Measurements from ENCODE around the gene SEMA3F. TPM values are rescaled to one million over a fixed set of nuclear protein-coding genes. Genes with fewer than 3 reads are reported as not detected.

The SEMA3F gene
- total RNA-seq, result 10.4 and 13.7 TPM in 2 replicates

DNA sequence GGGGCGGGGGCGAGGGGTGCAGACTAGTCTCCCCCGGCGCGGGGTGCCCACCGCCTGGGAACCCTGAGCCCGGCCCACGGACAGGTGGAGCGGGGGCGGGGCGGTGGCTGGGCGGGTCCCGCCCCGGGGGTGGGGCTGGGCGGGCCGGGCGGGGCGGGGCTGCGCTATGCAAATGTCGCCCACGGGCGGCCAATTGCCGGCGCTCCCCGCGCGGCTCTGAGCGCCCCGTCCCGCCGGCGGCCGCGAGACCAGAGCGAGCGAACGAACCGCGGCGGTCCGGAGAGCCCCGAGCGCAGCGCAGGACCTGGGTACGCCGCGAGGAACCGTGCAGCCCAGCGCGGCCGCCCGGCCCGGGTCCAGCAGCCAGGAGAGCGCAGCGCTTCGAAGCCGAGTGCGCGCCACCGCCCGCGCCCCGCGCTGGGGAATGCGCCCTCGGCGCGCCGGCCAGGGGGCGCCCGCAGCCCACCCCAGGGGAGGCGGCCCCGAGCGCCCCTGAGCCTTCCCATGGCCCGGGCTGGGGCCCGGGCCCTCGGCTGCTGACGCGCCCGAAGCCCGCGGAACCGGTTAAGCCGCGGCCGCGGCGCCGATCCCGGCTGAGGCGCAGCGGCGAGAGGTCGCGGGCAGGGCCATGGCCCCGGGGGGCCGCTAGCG lies at the start of gene SEMA3F:
SEMA3F (plus strand) TSS at position 485 of the 651 bp plus-strand sequence. CDS start 4,299 bp downstream, outside the sequence.

DNA sequence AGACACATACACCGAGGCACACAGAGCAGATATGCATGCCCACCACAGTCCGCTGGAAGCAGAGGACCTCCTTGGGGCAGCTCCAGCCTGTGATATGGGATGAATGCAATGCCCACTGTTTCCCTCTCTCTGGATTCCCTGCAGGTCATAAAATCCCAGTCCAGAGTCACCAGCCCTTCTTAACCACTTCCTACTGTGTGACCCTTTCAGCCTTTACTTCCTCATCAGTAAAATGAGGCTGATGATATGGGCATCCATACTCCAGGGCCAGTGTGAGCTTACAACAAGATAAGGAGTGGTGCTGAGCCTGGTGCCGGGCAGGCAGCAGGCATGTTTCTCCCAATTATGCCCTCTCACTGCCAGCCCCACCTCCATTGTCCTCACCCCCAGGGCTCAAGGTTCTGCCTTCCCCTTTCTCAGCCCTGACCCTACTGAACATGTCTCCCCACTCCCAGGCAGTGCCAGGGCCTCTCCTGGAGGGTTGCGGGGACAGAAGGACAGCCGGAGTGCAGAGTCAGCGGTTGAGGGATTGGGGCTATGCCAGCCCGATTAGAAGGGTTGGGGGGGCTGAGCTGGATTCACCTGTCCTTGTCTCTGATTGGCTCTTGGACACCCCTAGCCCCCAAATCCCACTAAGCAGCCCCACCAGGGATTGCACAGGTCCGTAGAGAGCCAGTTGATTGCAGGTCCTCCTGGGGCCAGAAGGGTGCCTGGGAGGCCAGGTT lies 36.0 kb downstream of the SEMA3F start, which contains the start of gene GNAT1:
GNAT1 (plus strand) TSS at position 675 of the 725 bp plus-strand sequence. CDS start 116 bp downstream, outside the sequence.

DNA sequence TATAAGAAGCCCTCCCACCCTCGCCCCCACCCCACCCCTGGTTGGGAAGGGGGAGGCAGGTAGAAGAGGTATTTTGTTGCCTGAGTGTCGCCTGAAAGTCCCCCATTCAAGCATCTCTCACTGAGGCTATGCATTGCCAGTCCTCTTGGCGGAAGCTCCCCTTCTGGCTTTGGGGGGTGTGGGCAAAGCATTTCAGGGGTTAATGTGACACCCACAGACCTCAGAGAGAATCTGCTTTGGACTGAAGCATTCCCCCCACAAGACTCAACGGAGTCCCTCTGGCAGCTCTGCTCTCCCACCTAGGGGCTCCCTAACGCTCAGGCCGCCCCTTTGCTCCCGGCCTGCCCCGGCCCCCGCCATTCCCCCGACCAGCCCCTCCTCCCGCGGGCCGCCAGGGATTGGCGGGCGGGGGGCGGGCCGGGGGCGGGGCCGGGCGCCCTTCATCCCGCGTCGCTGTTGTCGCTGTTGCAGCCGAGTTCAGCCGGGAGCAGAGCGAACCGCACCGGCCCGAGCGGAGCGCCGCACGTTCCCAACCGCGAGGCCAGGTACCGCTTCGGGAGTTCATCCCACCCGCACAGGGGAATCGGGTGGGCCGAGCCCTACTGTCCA lies 49.8 kb downstream of the SEMA3F start, which contains the start of gene SLC38A3:
SLC38A3 (plus strand) TSS at position 468 of the 609 bp plus-strand sequence. CDS start 8,929 bp downstream, outside the sequence.

GRCh38 chr3:50235716-50236483 lies 80.8 kb downstream of the SEMA3F start, which contains the start of gene GNAI2:
Gene GNAI2, plus strand, starts transcription at chr3:50236204. Its CDS starts 132 bp downstream, at chr3:50236336.

Small RNA genes lying within 50 kb of the gene (small RNA-seq; reads per million reads assigned to genes)
- gene MIR566, result not detected
- gene MIR5787, result not detected

Other genes with a start within 250 kb of the SEMA3F start
- 5.5 and 10.0 TPM in 2 replicates for gene MON1A, start 225.5 kb upstream of the SEMA3F start, total RNA-seq
- gene RBM6, start 215.2 kb upstream of the SEMA3F start, total RNA-seq, result 38.0 and 56.1 TPM in 2 replicates
- gene RBM5, start 66.4 kb upstream of the SEMA3F start, total RNA-seq, result 166 and 212 TPM in 2 replicates
- gene GNAT1, start 36.3 kb downstream of the SEMA3F start, total RNA-seq, result not detected in 2 replicates
- not detected in 2 replicates for gene SLC38A3, start 49.9 kb downstream of the SEMA3F start, total RNA-seq
- 188 and 261 TPM in 2 replicates for gene GNAI2, start 80.9 kb downstream of the SEMA3F start, total RNA-seq
- 11.8 and 14.9 TPM in 2 replicates for gene SEMA3B, start 113.8 kb downstream of the SEMA3F start, total RNA-seq
- gene LSMEM2, start 123.8 kb downstream of the SEMA3F start, total RNA-seq, result not detected in 2 replicates
- gene IFRD2, start 137.1 kb downstream of the SEMA3F start, total RNA-seq, result 40.0 and 71.8 TPM in 2 replicates
- gene HYAL3, start 144.1 kb downstream of the SEMA3F start, total RNA-seq, result 5.9 and 12.1 TPM in 2 replicates
- 13.7 and 16.9 TPM in 2 replicates for gene NAA80, start 144.1 kb downstream of the SEMA3F start, total RNA-seq
- gene HYAL1, start 148.2 kb downstream of the SEMA3F start, total RNA-seq, result 2.4 and 4.2 TPM in 2 replicates
- gene HYAL2, start 167.4 kb downstream of the SEMA3F start, total RNA-seq, result 89.9 and 110 TPM in 2 replicates
- gene TUSC2, start 172.9 kb downstream of the SEMA3F start, total RNA-seq, result 16.9 and 29.1 TPM in 2 replicates
- gene RASSF1, start 185.5 kb downstream of the SEMA3F start, total RNA-seq, result 13.9 and 22.4 TPM in 2 replicates
- 0.33 and 1.6 TPM in 2 replicates for gene ZMYND10, start 190.4 kb downstream of the SEMA3F start, total RNA-seq
- gene NPRL2, start 195.5 kb downstream of the SEMA3F start, total RNA-seq, result 29.1 and 38.5 TPM in 2 replicates
- 31.0 and 32.9 TPM in 2 replicates for gene CYB561D2, start 195.5 kb downstream of the SEMA3F start, total RNA-seq
- 66.7 and 76.6 TPM in 2 replicates for gene TMEM115, start 204.2 kb downstream of the SEMA3F start, total RNA-seq

All from placental epithelial cell (primary cell).